Muscle of arm (tissue), 14 donors: Measurements from ENCODE around the gene ANKRD13D. TPM values are rescaled to one million over a fixed set of nuclear protein-coding genes. Genes with fewer than 3 reads are reported as not detected.

Source experiments
- DNase-seq: peaks from one replicate; pipeline ENCODE4 v3.0.0-alpha.2; 2013
- long read RNA-seq, 11 donors: transcript quantifications; one replicate each; lab custom pipeline, GENCODE V29; 2026
- polyA plus RNA-seq, 12 donors: library from polyadenylated mRNA; unstranded; fragments of 120-200 nt; gene quantifications; one replicate each; pipeline ENCODE4 v1.2.1, GENCODE V29; 2013; ENCODE audit not compliant: insufficient read length in 12 of 12

Gene ANKRD13D
- 10 to 100 TPM in 11 of 12 donors, not detected in 1; 18.8 to 47.7 (median 24.5) TPM for polyA plus RNA-seq
- long read RNA-seq, donor 1, partial matches to known transcripts, result 0 of 5 reads
- long read RNA-seq, donor 1, other reads (novel, unspliced or antisense), result 0 of 5 reads
- long read RNA-seq, donor 2, partial matches to known transcripts, result 0 of 2 reads
- long read RNA-seq, donor 2, other reads (novel, unspliced or antisense), result 0 of 2 reads
- long read RNA-seq, donor 3, partial matches to known transcripts, result 0 of 1 reads
- long read RNA-seq, donor 3, other reads (novel, unspliced or antisense), result 0 of 1 reads
- long read RNA-seq, donor 4, result 0 reads
- long read RNA-seq, donor 5, result 0 reads
- long read RNA-seq, donor 6, partial matches to known transcripts, result 0 of 3 reads
- long read RNA-seq, donor 6, other reads (novel, unspliced or antisense), result 0 of 3 reads
- long read RNA-seq, donor 7, partial matches to known transcripts, result 0 of 2 reads
- long read RNA-seq, donor 7, other reads (novel, unspliced or antisense), result 0 of 2 reads
- long read RNA-seq, donor 8, partial matches to known transcripts, result 0 of 7 reads
- long read RNA-seq, donor 8, other reads (novel, unspliced or antisense), result 0 of 7 reads
- long read RNA-seq, donor 9, partial matches to known transcripts, result 0 of 3 reads
- long read RNA-seq, donor 9, other reads (novel, unspliced or antisense), result 0 of 3 reads
- long read RNA-seq, donor 10, partial matches to known transcripts, result 0 of 4 reads
- long read RNA-seq, donor 10, other reads (novel, unspliced or antisense), result 0 of 4 reads
- long read RNA-seq, donor 11, partial matches to known transcripts, result 0 of 1 reads
- long read RNA-seq, donor 11, other reads (novel, unspliced or antisense), result 0 of 1 reads

DNA sequence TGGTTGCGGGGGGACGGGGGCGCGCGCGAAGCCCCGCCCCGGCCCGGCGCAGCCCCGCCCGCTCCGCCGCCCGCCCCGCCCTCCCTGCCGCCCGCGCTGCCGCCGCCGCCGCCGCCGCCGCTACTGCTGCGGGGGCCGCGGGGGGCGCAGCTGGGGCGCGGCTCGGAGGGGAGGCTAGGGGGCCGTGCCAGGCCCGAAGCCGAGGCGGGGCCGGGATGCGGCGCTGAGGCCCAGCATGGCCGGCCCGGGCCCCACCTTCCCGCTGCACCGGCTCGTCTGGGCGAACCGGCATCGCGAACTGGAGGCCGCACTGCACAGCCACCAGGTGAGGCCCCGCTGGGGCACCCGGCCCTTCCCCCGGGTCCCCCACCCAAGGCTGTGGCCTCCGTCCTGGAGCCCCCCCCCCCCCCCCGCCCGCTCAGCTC lies at the start of gene ANKRD13D:
ANKRD13D (plus strand) TSS at position 78 of the 425 bp plus-strand sequence; CDS start at position 236, 158 bp downstream.
- DNase-seq, result no peak

DNA sequence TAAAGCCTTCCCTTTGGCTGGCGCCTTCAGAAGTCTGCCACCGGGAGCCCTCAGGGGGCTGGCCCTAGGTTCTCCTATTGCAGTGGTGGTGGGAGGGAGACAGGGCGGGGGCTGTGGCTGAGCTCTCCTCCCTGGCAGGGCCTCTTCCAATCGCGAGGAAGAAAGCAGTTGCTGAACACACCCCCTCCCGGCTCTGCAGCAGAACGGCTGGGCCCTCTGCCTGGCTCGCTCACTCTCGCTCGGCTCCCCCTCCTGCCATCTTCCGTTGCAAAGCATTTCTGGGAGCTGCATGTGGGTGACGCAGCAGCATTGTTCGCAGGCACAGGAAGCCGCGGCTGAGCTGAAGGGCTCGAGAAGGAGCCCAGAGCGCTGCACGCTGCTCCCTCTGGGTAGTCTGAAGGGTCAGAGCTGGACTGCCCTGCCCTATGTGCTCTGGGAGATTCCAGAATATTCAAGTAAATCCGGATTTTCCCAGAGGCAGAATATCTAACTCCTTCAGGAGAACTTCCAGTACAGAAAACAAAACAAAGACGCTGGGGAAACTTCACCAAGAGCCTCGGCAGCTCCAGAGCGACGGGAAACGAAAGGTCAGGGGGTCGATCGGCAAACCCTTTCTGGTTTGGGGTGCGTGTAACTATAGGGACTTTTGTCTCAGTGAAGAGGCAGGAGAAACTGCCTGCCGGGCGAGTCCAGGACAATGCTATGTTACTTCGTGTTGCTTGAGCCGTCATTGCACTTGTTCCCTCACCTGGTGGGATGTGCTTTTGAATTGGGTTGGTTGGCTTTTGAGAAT lies 49.1 kb upstream of the ANKRD13D start:
- peak; percentile 96 for DNase-seq

DNA sequence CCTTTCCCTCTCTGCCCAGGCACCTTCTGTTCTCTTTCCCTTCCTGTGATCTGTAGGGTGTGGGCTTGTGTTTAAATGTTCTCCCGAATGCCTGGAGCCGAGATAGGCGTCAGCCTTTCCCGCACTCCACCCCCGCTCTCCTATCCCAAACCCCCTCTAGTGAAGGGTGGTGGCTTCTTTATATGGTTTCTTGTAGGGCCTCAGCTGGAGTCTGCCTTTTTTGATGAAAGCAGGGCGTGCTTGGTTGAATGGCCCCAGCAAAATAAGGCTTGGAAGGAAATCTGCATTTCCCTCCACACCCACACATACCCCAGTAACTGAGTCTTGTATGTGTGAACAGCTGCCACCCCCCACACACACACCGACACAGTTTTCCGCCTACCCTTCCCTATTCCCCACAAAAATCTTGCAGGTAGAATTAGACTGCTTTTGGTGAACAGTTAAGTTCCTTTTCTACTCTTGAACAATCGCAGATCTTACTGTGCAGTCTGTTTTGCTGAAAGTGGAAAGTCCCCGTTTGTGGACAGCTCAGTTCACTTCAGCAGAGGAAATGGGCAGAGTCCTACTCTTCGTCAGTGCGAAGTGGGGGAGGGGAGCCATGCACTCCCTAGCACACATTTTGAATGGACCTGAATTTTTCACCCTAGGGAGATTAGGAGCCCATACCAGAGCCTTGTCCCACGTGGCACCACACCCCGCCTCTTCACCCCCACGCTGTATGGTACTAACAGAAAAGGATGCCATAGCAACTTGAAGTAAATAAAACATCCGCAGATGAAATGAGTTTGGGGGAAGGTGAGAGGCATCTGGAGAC lies 48.3 kb upstream of the ANKRD13D start:
- DNase-seq, result peak; percentile 59

DNA sequence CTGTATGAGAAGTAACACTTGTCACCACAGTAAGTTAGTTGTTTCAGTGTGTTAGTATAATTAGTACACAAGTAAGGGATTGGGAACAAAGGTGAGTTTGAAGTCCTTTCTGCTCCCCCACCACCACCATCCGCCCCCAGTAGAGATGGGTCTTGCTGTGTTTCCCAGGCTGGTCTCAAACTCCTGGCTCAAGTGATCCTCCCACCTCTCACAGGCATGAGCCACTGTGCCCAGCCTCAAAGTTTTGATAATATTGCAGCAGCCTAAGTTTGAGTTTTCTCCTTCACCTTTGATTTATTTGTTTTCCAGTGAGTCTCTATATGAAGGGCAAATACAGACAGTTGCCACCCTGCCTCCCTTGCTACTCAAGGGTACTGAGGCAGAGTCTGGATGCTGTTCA lies 46.6 kb upstream of the ANKRD13D start:
- DNase-seq, result no peak

DNA sequence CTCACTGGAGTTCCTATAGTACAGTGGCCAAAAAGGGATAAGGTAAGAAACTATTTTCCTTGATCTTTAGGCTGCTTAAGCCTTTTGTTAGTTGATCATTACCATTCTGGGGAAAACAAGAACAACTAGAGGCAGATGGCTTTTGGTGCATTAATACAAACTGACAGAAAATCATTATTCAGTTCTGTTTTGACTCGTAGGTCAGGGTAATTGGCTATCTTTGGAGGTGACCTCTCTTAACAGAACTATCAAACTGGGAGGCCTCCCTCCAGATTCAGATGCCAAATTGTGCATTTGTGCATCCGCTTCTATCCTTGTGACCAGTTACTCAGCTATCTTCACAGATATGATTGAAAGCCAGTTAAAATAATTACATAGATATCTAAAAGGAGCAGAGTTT lies 46.1 kb upstream of the ANKRD13D start:
- DNase-seq, result no peak

DNA sequence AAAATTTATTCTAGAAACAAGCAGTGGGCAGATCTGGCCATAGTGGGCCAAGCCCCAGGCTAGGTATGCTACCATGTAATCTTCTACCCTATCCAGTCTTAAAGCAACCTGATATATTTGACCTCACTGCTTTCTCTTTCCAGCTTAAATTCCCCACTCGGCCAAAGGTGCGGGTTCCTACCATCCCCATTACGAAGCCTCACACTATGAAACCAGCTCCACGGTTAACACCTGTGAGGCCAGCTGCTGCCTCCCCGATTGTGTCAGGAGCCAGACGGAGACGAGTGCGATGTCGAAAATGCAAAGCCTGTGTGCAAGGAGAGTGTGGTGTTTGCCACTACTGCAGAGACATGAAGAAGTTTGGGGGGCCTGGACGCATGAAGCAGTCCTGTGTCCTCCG lies 44.1 kb upstream of the ANKRD13D start:
- DNase-seq, result no peak

DNA sequence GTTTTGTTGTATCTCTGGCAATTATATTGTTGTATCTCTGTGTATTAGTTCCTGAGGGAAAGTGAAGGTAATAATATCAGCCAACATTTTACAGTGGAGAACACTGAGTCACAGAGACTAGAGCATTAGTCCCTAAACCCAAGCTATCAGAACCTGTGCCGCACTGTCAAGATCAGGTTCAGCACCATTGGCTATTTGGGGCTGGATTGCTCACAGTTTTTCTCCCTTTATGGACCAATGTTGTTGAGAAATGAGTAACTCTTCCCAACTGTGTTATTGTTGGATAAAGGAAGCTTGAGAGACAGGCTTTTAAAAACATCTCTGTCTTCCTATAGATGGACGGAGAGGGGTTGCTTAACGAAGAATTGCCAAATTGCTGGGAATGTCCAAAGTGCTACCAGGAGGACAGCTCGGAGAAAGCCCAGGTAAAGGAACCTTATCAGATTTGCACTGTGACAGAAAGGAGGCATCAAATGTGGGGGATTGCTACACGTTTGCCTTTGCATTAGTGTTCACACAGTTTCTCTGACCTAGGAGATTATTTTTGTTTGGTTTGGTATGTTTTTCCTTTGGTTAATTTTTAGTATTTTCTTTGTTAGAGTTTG lies 41.1 kb upstream of the ANKRD13D start:
- DNase-seq, result no peak

DNA sequence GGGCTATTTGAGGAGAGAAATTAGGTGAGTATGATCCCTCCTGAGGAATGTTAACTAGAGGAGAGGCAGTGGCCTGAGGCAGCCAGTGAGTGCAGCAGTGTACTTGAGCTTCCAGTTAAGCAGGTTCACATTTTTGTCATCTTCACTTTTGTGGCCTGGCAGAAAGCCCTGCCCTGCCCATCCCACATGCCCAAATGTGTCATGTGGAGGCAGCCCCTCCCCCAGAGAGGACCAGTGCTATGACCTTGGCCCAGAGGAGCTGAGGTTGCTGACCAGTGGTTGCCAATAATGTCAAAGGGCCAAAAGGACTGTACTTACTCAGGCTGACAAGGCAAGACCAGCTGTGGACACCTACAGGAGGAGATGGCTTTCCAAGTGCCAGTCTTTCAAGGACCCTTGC lies 40.5 kb upstream of the ANKRD13D start:
- DNase-seq, result no peak

DNA sequence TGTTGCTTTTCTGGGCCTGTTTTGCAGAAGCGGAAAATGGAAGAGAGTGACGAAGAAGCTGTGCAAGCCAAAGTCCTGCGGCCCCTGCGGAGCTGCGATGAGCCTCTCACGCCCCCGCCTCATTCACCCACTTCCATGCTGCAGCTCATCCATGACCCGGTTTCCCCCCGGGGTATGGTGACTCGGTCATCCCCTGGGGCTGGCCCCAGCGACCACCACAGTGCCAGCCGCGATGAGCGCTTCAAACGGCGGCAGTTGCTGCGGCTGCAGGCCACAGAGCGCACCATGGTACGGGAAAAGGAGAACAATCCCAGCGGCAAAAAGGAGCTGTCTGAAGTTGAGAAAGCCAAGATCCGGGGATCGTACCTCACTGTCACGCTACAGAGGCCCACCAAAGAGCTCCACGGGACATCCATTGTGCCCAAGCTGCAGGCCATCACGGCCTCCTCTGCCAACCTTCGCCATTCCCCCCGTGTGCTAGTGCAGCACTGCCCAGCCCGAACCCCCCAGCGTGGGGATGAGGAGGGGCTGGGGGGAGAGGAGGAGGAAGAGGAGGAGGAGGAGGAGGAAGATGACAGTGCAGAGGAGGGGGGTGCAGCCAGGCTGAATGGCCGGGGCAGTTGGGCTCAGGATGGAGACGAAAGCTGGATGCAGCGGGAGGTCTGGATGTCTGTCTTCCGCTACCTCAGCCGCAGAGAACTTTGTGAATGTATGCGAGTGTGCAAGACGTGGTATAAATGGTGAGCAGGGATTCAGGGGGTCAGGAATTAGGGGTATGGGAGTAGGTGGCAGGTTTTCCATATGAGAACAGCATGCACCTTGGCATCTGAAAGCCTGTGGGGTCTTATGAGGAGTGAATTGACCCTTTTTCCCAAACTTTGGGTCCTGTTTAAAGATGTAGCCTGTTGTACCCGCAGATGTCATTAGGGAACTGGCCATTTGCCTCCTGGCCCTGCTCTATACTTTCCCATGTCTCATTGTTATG lies 38.8 kb upstream of the ANKRD13D start:
- no peak for DNase-seq

DNA sequence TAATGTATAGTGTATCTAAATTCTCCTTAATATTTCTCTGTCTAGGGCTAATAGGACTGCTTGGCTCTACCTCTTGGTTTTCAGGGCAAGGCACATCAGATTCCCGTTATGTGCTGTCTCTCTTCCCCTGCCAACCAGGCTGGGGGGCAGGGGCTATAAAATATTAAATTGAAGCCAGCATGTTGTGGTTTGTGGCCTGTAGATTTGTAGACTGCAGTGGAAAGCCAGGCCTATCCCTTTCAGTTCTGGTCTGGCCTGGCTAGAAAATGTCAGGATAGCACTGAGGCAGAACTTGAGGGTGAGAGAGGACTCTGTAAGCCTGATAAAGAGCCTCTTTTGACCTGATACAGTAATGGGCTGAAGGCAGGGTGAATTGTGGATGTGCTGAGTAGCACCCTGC lies 37.3 kb upstream of the ANKRD13D start:
- DNase-seq, result no peak

DNA sequence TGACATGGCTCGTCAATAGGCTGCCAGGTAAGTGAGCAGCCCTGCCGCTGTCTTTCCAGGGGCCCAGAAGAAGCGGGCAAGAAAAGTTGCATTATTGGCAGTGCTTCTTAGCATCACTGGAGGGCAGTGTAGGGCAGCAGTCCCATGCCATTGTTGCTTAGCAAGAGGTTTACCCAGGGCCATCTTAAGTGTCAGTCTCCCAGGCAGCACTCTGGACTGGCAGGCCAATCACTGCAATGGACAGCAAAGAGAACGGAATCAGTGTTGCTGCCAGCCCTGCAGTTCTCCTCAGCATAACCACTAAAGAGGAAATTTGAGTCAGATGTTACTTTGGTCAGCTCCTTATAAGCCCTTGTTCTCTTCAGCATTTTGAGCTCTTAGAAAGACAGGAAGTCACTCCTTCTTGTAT lies 36.3 kb upstream of the ANKRD13D start:
- no peak for DNase-seq

DNA sequence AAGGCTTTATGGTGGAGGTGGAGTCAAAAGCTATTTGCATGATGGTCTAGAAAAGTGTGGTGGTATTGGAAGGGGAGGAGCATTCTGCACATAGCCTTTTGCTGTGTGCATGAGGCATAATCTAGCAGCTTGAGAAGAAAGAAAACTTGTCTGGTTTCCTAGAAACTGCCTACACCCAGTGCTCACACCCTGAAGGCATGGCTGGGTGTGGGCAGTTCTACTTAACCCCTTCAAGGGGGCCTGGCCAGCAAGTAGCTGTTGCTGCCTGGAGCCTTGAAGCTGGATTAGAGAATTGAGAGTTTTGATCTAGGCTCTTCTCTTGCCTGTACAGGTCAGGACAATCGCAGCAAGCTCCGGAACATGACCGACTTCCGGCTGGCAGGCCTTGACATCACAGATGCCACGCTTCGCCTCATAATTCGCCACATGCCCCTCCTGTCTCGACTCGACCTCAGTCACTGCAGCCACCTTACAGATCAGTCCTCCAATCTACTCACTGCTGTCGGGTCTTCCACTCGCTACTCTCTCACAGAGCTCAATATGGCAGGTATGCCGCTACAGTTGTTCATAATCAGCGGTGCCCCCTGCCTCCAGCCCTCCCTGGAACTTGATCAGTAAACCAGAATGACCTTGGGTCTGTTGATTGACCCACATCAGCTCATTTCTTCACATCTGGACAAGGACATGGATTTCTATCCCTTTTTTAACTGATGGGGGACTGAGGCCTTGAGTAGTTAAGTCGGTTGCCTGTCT lies 35.1 kb upstream of the ANKRD13D start:
- no peak for DNase-seq

DNA sequence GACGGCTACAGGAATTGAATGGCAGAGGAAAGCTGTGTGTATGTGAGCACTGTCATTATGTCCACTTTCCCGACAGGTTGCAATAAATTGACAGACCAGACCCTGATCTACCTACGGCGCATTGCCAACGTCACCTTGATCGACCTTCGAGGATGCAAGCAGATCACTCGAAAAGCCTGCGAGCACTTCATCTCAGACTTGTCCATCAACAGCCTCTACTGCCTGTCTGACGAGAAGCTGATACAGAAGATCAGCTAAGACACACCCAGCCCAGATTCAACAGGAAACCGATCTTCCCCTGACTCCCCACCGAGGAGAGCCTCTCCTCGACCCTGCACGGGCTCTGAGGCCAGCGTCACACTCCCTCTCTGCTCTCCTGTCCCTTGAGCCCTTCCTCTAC lies 34.3 kb upstream of the ANKRD13D start:
- DNase-seq, result no peak

DNA sequence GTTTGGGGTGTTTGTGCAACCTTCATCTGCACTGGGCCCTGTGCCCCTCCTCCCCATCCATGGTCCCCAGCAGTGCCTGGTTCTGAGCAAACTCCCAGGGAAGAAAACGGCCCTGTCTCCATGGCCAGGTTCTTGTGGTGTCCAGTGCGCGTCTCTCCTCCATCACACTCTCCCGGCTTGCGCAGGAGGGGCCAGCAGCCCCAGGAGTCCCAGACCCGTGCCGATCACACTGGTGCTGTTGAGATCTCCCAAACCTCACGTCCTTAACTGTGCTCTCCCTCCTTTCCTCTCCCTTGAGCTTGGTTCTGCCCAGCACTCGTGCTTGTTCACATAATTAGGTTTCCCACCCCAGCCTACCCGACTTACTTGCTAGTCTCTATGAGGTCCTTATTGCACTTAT lies 33.8 kb upstream of the ANKRD13D start:
- DNase-seq, result no peak

DNA sequence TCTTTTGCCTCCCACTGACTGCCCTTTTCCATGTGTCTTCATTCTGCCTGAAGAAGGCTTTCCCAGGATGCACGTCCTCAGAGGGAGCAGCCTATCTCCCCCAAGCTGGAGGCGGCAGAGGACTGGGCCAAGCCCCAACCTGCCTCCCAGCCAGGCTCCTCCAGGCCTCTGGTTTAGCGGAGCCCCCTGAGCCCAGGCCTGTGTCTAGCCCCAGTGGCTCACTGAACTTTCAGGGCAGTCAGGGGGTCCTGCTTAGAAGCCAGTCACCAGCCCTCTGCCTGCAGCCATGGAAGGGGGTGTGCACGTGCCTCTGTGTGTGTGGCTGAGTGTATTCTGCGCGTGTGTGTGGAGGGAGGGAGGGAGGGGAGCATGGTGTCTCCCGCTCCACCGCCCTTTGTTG lies 33.2 kb upstream of the ANKRD13D start:
- DNase-seq, result no peak

DNA sequence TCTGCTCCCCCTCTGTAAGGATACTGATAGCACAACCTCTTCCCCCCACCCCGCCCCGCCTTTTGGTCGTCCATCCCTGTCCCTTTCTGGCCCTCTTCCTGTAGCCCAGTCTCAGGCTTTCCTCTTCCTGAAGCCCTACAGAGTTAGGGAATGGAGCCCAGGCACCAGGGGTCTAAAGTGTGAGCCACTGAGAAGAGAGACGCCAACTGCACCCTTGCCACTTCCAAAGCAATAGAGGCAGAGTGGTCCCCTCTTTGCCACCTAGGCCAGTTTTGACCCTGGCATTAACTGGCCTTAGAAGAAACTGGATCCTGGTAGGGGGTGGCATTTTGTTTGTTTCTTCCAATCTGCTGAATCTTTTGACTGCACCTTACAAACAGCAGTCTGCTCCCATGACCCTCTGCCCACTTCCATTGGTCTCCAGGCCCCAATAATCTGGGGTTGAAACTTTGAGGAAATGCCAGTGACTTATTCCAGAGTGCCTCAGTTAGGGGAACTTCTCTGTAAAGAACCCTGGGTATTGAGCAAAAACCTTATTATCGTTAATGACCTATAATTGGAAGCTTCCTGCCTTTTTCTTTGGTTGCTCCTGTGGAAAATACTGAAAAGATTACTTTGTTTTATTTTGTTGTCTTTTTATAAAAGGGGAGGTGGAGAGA lies 32.5 kb upstream of the ANKRD13D start:
- DNase-seq, result no peak

DNA sequence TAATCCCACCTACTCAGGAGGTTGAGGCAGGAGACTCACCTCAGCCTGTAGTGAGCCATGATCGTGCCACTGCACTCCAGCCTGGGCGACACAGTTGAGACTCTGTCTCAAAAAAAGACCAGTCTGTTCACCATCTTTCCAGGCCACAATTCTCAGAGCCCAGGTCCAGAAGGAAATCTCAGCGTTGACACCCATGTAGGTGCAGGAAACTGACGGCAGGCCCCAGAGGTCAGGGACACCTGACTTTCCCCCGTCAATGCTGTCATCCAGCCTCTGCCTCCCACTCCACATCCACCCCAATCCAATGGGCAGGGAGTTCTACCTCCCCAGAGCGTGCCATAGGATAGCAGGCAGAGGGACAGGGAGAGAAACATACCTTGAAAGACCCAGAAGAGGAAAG lies 28.7 kb upstream of the ANKRD13D start:
- DNase-seq, result no peak
